RWPE1 (cell line): ENCODE measurements around the gene FMN2.

Experiments
- CTCF ChIA-PET: fragments of 350-600 bp; sonication (Branson Sonifier 250); formaldehyde crosslinking; extraction: SDS; loops from one replicate; lab custom pipeline; 2021; lab: Yijun Ruan, JAX
- POLR2A ChIA-PET: fragments of 400-600 bp; formaldehyde crosslinking; extraction: SDS; loops from one replicate; lab custom pipeline; 2020; ENCODE audit warnings: antibody characterized with exemption; ENCODE audit not compliant: low non-redundant PET; lab: Yijun Ruan, JAX
- DNase-seq: peaks from one replicate; pipeline ENCODE4 v3.0.0; 2012; ENCODE audit warnings: low spot score
- H3K27ac ChIP-seq: fragments of 450-650 bp; 2 replicates; pipeline ENCODE4 v1.5.1; 2017
- TF ChIP-seq, protein P1 (sequence below): fragments of 450-650 bp; conservative IDR thresholded peaks from 2 replicates; pipeline ENCODE4 v1.5.1; 2017; ENCODE audit warnings: low read depth, mild to moderate bottlenecking

Gene FMN2

DNA sequence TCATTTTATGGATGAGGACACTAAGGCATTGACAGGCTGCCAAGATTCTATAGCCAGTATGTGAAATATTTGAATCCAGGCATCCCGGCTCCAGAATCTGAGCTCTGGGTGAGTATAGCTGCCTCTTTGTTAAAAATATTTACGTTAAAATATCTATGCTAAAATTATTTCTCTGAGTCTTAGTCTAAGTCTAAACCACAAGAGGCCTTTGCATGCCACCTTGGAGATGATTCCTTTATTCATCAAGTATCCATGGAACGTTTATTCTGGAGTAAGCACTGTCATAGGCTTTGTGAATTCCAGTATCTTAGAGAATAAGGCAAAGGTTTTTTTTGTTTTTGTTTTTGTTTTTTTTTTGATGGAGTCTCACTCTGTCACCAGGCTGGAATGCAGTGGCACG, 403.9 kb downstream of the FMN2 start:
- CTCF ChIA-PET, result no interaction called here
- no peak overlapping the region for H3K27ac ChIP-seq
- DNase-seq, result no peak

GRCh38 chr1:240496356-240496755, 404.7 kb downstream of the FMN2 start:
- TF ChIP-seq, protein P1, sequence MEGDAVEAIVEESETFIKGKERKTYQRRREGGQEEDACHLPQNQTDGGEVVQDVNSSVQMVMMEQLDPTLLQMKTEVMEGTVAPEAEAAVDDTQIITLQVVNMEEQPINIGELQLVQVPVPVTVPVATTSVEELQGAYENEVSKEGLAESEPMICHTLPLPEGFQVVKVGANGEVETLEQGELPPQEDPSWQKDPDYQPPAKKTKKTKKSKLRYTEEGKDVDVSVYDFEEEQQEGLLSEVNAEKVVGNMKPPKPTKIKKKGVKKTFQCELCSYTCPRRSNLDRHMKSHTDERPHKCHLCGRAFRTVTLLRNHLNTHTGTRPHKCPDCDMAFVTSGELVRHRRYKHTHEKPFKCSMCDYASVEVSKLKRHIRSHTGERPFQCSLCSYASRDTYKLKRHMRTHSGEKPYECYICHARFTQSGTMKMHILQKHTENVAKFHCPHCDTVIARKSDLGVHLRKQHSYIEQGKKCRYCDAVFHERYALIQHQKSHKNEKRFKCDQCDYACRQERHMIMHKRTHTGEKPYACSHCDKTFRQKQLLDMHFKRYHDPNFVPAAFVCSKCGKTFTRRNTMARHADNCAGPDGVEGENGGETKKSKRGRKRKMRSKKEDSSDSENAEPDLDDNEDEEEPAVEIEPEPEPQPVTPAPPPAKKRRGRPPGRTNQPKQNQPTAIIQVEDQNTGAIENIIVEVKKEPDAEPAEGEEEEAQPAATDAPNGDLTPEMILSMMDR, result no peak
- ChIA-PET CTCF (no interaction called here), POLR2A (no interaction called here)
- no peak overlapping the region for H3K27ac ChIP-seq
- DNase-seq, result no peak

More for the DNA sequence above, 403.9 kb downstream of the FMN2 start:
- TF ChIP-seq, protein P1, result no peak
- POLR2A ChIA-PET, result interaction anchor here (0.6 kb wide), 1 partner anchor 59 kb away, joined by 4 read pairs; no protein-coding TSS in a partner anchor

DNA sequence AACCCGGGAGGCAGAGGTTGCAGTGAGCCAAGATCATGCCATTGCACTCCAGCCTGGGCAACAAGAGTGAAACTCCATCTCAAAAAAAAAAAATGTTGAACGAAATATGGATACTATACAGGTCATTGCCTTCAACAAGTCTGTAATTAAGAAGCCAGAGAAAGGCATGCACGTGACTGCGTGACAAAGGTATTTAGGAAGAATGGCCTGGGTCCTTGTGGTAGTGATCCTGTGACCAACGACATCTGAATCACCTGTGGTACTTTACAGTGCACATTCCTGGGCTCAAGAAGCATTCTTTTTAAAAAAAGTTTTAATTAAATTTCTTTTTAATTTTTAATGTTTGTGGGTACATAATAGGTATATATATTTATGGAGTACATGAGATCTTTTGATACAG, 405.3 kb downstream of the FMN2 start:
- H3K27ac ChIP-seq, result no peak overlapping the region
- ChIA-PET CTCF (no interaction called here), POLR2A (no interaction called here)
- TF ChIP-seq, protein P1, result no peak
- no peak for DNase-seq

DNA sequence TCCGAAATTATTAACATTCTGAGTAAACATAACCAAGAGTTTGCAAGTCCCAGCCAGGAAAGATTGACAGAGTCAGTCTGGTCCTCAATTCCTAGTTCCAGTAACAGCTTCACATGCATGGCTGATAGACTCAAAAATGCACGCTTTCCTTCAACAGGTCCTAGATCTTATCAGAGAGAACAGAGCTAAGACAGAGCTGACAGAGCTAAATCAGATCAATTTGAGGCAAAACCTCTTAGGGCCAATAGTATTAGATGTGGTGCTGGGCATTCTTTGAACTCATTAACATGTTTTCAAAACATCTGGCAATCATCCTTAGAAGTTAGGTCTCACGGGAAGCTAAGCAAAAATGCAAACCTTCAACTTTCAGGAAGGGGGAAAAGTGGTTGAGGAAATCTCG, 406.2 kb downstream of the FMN2 start:
- TF ChIP-seq, protein P1, result no peak
- H3K27ac ChIP-seq, result no peak overlapping the region
- POLR2A ChIA-PET, result no interaction called here
- no peak for DNase-seq
- CTCF ChIA-PET, result interaction anchor here (0.6 kb wide), 1 partner anchor 981 kb away, joined by 3 read pairs; no protein-coding TSS in a partner anchor

DNA sequence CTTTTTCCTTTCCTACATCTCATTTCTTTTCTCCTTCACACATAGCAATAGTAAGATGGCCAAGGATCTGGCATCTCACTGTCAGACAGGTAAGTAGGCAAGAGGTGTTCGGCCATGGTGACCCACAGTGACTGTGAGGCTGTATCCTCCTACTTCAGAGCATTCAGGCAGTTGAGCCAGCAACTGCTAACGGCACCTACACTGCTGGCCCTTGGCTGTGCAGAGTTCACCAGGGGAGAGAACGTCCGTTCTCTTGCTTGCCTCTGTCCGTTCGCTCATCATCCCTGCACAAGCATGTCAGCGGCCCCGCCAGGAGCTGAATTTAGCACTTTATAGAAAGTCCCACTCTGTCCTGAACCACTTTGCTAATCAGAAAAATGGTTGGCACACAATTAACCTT, 406.7 kb downstream of the FMN2 start:
- CTCF ChIA-PET, result interaction anchor here (0.6 kb wide), 1 partner anchor 981 kb away, joined by 3 read pairs; no protein-coding TSS in a partner anchor
- TF ChIP-seq, protein P1, result no peak
- DNase-seq, result no peak
- POLR2A ChIA-PET, result no interaction called here
- H3K27ac ChIP-seq, result no peak overlapping the region

DNA sequence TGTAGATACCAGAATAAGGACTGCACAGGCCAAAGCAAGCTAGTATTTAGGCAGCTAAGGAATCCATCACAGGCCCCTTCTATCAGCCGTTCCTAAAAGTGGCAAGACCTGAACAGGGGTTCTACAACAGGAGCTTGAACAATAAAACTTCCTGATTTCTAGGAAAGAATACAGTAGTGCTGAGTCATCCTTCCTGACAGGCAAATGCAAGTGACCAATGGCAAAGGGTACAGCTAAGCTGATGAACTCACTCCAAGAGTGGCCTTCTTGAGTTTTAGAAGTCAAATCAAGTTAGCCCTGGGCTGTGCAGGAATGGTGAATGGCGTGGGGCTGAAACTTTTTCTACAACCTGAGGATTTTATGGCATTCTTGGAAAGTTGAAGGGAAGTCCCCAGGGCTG, 407.3 kb downstream of the FMN2 start:
- ChIA-PET CTCF (no interaction called here), POLR2A (no interaction called here)
- peak; percentile 12 for DNase-seq
- TF ChIP-seq, protein P1, result no peak
- H3K27ac ChIP-seq, result no peak overlapping the region
